H1 (cell line): ENCODE results near the gene UBE3B.

Experiments
- CHD1 ChIP-seq: IDR thresholded peaks from 2 replicates; pipeline ENCODE4 v1.6.1; 2012; ENCODE audit warnings: low read depth, low read length, improper control_type of control experiment
- CREB1 ChIP-seq: IDR thresholded peaks from 2 replicates; pipeline ENCODE4 v1.6.1; 2012; ENCODE audit warnings: inconsistent platforms
- EGR1 ChIP-seq: IDR thresholded peaks from 2 replicates; pipeline ENCODE4 v1.6.1; 2011; ENCODE audit warnings: low read depth, low read length, borderline replicate concordance
- TEAD4 ChIP-seq: IDR thresholded peaks from 2 replicates; pipeline ENCODE4 v1.6.1; 2012; ENCODE audit warnings: low read depth, low read length, inconsistent platforms, mixed read lengths
- TF ChIP-seq, protein P1 (sequence below), 3 experiments: IDR thresholded peaks; 1 replicate in 2 of 3; 2 replicates in 1 of 3; pipeline versions ENCODE4 v1.5.1 to v1.6.1; 2011; ENCODE audit warnings: low read length in 3 of 3, mild to moderate bottlenecking in 3 of 3, inconsistent platforms in 2 of 3, low read depth in 1 of 3, moderate library complexity in 1 of 3; ENCODE audit not compliant: insufficient read depth in 1 of 3; ENCODE audit errors: control extremely low read depth in 1 of 3

DNA sequence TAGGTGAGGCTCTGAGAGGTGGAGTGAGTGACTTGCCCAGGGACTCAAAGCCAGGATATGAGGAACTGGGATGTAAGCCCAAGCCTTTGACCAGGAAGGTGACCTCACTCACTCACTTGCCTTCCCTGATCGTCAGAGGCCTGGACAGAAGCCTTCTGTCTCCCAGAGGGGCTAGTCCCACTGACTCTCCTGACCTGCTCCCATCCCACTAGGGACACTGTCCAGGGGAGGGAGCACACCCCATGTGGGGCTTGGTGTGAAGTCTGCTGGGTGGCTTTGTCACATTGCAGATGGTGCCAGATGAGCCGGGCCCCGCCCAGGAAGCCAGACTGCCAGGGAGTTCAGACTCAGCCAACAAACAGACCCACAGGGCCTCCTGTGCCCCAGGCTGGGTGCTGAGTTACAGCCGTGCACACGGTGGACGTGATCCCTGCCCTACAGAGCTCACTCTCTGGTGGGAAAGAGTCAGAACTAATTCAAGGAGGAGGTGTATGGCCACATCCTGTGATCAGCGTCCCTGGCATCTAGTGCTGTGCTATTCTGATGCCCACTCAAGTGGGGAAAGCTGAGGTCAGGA lies 67.6 kb downstream of the UBE3B start:
- TF ChIP-seq CREB1, result no peak
- TF ChIP-seq, protein P1, sequence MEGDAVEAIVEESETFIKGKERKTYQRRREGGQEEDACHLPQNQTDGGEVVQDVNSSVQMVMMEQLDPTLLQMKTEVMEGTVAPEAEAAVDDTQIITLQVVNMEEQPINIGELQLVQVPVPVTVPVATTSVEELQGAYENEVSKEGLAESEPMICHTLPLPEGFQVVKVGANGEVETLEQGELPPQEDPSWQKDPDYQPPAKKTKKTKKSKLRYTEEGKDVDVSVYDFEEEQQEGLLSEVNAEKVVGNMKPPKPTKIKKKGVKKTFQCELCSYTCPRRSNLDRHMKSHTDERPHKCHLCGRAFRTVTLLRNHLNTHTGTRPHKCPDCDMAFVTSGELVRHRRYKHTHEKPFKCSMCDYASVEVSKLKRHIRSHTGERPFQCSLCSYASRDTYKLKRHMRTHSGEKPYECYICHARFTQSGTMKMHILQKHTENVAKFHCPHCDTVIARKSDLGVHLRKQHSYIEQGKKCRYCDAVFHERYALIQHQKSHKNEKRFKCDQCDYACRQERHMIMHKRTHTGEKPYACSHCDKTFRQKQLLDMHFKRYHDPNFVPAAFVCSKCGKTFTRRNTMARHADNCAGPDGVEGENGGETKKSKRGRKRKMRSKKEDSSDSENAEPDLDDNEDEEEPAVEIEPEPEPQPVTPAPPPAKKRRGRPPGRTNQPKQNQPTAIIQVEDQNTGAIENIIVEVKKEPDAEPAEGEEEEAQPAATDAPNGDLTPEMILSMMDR (IDR thresholded peaks at IDR 0.05; ENCODE audit: control extremely low read depth in 1 of 3, insufficient read depth in 1 of 3, low read depth in 1 of 3, low read length in 3 of 3), result no peak
- no peak for TF ChIP-seq CHD1
- no peak for TF ChIP-seq TEAD4
- no peak for TF ChIP-seq EGR1
